HG03025 (cell line): ENCODE data around the gene VWDE.
A peak's percentile ranks its signal among the peaks of the same experiment; 100 is the strongest.

Experiments used
- ATAC-seq: cut with Tn5 transposase; IDR thresholded peaks from one replicate; pipeline ENCODE4 v1.9.1; 2021; ENCODE audit warnings: mild to moderate bottlenecking, moderate library complexity; ENCODE audit not compliant: unreplicated experiment, low FRiP score

The VWDE gene

DNA sequence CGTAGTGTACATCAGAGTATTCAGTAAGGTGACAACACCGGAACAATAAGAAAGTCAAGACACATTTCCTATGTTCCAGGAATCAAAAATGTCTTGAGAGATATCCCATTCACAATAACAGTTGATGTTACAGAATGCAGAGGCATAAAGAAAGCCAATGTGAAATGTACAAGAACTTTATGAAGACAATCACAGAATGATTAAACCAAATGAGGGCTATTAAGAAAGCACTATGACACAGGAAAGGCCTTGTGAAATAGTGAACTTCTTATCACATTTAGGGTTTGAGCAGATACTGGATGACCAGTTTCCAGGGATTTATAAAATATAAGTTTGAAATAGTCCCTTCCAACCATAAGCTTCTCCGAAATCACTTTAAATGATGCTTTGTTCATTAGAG is 52.7 kb downstream of the VWDE start:
- ATAC-seq, result no peak

DNA sequence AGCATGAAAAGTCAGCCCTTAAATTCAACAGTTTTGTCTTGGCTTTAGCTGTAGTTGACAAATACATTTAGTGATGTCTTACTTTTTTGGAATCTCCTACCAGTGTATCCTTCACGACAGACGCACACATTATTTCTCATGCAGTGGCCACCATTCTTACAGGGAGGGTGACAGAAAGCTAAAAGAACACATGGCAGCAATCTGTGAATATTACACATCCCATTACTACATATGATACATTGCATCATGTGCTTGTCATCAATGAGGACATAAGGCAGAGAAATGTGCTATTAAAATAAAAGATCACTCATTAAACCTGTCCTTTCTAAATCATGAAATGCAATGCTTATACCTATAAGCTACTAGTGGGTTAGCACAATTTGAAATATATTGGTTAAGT is 66.6 kb downstream of the VWDE start:
- no peak for ATAC-seq

DNA sequence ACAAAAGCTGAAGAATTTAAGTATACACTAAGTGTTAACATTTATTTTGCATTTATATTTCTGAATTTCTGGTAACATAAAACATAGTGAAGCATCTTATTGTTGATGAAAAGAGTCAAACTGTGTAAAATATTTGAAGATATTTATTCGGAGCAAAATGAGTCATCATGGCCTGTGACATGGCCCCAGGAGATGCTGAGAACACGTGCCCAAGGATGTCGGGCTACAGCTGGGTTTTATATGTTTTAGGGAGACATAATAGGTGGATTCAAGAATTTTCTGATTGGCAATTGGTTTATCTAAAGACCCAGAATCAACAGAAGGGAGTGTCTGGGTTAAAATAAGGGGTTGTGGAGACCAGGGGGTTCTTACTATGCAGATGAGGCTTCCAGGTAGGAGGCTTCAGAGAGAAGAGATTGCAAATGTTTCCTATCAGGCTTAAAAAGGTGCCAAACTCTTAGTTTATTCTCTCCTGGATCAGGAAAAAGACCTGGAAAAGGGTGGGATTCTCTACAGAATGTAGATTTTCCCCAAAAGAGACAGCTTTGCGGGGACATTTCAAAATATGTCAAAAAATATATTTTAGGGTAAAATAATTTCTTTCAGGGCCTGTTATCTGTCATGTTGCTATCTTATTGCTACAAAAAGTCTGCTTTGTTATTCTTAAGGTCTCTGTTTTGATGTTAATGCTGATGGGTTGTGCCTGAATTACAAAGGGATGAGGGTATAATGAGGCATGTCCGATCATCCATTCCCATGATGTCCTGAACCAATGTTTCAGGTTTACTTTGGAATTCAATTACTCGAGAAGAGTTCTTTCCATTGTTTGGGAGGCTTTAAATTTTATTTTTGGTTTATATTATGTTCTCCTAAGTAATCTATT is 74.5 kb downstream of the VWDE start:
- no peak for ATAC-seq

DNA sequence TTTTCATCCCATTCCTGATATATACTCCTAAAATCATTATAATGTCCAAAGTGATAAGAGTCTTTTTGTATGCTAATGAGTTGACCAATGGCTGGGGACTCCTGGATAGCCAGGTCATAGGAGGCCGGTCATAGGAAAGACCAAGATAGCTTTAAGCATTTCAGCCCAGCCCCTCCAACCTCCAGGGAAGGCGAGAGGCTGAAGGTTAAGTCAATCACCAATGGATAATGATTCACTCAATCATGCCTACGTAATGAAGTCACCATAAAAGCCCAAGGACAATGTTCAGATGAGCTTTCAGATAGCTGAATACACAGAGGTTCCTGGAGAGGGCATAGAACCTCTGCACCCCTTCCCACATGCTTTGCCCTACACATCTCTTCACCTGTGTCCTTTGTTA is 75.7 kb downstream of the VWDE start:
- ATAC-seq, result no peak

DNA sequence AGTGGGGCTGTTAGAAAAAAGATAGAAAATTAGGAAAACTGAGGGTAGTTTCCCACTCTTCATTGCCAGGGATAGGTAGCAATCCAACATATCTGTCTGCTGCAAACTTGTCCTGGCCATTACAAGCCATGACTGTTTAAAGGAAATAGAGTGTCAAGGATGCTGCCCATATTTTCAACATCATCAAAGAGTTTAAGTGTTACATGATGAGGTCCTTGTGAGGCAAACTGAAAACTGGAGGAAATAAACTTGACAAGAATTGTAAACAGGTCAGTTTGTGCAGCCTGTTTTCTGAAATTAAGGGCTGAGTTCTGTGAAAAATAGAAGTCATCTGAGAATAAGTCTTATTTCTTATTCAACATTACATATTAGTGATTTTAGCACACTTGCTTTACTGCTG is 78.0 kb downstream of the VWDE start:
- ATAC-seq, result no peak

DNA sequence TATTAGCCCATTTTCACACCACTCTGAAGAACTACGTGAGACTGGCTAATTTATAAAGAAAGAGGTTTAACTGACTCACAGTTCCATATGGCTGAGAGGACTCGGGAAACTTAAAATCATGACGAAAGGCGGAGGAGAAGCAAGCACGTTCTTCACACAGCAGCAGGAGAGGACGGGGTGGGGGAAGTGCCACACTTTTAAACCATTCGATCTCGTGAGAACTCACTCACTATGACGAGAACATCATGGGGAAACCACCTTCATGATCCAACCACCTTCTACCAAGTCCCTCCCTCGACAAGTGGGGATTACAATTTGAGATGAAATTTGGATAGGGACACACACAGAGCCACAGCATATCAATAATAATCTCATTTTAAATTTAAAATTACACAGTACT is 80.2 kb downstream of the VWDE start:
- no peak for ATAC-seq

DNA sequence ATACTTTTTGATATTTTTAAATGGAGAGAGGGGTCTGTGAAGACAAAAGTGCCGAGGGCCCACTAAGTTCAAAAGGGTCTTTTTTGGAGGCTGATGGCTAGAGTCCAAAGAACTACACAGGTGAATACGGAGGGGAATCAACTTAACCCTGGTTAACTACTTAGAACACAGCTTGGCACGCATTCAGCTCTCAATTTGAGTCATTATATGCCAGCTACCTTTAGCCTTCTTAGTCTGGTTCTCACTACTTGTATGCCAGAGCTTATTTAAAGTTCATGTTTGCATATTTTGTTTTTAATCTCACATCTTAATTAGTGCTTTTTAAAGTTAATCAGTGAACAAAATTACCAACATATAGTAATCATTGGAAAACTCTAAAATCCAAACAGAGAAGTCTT is 80.8 kb downstream of the VWDE start:
- ATAC-seq, result no peak

DNA sequence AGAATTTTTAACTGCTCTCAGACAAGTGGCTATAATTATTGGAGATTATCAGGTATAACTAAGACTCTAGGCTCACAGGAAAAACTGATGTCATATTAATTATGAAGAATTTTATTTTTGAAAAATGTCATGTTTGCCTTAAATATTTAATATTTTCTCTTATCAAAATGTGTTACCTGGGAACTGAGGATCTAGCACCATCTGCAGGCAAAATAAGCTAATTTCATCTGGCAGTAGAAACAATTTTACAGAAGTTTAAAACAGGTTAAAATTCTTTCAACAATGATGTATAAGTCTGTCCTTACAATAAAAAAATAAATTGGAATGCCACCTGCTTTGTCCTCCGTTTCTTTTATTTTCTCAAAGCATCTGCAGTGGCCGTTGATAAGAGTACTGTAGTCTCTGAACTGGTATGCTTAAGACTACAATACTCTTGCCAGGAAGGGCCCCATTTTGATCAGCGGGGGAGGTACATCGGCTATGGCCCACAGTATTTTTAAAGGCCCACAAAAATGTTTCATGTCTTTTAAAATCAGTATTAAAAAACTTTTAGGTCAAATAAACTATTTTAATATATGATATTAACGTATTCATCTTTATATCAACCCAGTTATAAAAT is 81.3 kb downstream of the VWDE start:
- no peak for ATAC-seq

DNA sequence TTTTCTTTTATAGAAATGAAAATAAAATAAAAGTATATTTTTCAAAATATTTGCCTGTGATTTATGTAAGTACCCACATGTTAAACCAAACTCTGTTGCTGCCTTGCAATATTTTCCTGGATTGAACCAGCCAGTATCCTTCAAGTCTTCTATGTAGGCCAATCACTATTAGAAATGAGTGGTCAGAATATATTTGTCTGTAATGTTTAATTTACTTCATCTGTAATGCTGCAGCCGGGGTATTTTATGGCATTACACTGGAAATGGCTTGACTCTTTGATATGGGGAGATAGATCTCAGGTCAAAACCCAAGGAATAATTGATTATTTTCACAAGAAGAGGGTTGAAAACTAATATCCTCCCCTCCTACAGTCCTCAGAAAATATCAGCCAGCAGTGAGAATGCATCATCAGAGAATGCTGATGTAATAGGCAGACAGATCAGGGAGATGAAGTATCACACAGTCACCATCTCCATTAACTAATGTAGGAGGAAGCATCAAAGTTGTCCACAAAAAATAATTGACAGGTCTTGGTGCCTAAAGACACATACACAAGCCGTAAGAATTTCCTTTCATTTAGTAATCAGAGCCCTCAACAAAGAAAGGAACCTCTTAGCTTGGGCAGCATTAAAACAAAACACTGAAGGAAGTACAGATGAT is 82.5 kb downstream of the VWDE start:
- no peak for ATAC-seq

DNA sequence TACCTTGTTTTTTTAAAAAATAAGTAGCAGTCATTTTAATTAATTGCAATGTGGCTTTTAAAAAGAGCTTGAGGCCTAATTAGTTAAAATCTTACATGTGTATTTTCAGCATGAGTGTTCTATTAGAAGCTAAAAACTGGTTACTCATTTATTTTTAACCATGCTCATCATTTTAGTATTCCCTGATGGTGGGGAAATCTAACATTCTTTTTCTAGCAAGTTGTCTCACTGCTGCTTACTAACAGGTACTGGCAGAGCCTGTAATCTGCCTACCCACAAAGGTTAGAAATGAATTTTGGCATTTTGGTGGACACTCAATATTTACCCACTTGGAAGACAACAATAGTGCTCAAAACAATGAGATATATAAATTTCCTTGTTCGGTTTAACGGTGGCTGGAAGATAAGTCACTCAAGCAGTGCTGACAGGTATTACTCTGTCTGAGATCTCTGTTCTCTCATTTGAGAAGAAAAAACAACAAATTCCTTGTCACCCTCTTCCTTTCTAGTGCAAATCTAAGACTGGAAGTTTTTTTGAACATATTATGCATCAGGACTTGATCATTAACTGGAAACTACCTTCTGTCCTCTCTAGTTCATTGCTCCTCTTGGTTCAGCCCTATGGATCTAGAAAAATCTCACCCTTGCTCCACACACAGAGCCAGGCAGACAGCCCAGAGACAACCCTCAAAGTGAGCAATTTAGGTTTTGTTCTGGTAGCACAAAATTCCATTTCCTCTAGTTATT is 83.3 kb downstream of the VWDE start:
- ATAC-seq, result no peak

DNA sequence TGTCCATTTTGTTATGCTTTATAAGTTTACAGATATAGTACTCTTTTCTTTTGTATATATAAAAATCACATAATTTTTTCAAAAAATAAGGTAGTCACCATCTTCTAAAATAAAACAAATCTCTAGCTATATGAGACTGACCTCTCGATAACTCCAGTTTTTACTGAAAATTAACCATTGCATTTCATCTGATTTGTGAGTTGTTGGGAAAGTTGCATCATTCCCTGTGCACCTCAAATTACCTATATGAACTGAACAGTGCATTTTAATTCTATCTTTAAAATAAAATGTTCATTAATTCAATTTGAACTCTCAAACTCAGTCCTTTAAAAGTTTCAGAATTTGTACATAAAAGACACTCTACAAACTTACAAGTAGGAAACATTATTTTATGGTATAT is 86.0 kb downstream of the VWDE start:
- ATAC-seq, result no peak

DNA sequence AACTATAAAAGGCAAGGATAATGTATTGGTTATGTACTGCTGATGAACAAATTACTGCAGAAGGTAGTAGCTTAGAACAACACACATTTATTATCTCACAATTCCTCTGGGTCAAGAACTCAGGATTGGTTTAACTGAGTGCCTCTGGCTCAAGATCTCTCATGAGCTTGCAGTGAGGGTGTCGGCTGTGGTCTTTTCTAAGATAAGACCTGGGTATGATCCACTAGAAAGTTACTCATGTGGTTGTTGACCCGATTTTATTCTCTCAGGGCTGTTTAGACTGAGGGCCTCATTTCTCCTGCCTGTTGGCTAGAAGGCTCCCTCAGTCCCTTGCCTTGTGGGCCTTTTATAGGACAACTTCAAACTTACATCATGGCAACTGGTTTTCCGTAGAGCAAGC is 86.7 kb downstream of the VWDE start:
- ATAC-seq, result no peak

DNA sequence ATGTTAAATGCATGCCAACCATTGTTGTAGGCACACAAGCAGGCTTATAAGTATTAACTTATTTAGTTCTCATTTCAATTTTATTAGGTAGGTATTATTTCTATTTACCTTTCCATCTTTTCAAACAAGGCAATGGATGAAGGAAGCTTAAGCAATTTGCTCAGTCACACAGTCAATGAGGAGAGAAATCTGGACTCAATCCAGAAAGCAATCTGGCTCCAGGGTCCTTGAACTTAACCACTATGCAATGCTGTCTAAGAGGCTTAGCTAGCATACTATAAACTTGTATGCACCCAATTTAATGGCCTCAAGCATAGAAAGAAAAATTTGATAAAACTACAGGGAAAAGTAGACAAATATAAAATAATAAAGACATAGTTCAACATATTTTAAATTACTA is 88.6 kb downstream of the VWDE start:
- no peak for ATAC-seq

DNA sequence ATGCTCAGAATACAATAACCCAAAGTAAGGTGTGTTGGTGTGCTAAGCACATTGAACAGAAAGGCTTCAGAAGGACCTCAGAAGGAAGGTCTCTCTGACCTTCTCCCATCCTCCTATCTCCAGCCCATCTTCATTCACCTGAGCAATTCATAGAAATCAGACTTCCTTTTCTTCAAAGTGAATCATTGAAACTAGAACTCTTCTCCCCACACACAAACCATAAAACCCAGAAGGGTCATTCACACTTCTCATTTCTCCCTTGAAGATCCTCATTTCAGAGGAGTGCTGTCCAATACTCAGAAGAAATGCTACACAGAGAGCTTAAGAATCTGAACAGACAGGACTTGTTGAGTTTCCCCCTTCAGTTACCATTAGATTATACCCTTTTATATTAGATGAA is 89.5 kb downstream of the VWDE start:
- ATAC-seq, result peak; percentile 81

DNA sequence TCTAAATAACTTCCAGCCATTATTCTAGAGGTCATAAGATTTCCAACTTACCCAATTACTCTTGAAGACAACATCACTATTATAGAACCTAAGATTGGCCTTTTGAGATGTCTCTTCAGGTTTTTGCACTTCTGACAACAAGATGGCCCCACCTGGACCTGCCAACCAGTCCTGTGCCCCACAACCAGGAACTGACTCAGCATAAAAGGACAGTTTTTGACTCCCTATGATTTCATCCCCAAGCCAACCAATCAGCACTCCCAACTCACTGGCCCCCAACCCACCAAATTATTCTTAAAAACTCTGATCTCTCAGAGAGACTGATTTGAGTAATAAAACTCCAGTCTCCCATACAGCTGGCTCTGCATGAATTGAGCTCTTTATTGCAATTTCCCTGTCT is 98.2 kb downstream of the VWDE start:
- no peak for ATAC-seq

DNA sequence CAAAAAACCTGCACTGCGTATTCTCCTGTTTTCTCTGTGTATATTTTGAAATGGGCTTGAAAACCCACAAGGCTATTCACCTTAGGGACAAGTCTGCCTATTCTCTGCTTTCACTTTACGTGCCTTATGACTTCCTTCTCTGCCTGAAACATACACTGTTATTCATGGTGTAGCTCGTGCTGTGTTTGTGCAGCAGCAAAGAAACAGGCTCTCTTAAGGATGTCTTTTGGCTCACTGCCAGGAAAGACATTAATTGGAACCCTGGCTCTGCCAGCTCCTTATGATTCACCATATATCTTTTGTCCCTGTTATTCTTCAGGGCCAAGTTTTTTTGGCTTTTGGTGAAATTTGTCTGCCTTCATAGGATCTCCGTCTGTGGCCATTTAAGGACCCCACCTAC is 100.2 kb downstream of the VWDE start:
- ATAC-seq, result no peak

DNA sequence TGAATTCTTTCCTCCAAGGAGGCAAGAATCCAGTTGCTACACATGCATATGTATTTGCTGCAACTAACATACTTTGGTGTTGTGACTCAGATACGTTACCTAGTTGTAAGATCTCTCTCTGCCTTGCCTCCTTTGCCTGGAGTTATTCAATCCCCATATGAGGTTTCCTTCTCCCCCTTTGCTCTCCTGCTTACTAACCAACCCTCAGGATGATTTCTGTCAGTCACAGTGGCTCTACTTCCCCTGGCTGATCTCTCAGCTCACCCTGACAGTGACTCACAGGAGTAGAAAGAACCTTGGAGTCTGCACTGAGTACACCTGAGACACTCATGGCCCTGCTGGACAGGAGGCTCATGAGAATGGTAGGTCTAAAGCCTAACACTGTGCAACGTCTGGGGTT is 100.6 kb downstream of the VWDE start:
- no peak for ATAC-seq

DNA sequence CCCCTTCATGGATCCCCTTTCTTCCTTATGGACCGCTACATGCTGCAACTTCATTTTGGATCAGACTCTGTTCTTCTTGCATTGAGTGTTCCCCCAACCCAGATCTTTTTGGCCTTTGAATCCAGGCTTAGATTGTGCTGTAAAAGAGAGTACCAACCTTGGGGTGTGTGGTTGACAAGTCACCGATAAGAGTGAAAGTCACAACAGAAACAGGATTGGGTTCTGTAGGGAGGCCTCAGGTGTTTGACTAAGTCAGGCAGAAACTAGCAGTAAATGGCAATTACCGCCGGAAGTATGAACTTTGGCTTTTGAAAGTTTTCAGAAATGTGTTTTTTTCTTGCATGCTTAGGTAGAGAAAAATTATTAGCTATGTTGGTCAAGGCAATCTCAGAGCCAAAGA is 103.2 kb downstream of the VWDE start:
- ATAC-seq, result no peak

DNA sequence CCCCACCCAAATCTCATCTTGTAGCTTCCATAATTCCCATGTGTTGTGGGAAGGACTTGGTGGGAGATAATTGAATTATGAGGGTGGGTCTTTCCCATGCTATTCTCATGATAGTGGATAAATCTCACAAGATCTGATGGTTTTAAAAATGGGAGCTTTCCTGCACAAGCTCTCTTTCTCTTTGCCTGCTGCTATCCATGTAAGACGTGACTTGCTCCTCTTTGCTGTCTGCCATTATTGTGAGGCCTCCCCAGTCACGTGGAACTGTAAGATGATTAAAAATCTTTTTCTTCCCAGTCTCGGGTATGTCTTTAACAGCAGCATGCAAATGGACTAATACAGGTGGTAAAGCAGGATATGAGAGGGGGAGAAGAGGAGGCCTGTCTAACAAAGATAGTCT is 104.3 kb downstream of the VWDE start:
- ATAC-seq, result no peak

DNA sequence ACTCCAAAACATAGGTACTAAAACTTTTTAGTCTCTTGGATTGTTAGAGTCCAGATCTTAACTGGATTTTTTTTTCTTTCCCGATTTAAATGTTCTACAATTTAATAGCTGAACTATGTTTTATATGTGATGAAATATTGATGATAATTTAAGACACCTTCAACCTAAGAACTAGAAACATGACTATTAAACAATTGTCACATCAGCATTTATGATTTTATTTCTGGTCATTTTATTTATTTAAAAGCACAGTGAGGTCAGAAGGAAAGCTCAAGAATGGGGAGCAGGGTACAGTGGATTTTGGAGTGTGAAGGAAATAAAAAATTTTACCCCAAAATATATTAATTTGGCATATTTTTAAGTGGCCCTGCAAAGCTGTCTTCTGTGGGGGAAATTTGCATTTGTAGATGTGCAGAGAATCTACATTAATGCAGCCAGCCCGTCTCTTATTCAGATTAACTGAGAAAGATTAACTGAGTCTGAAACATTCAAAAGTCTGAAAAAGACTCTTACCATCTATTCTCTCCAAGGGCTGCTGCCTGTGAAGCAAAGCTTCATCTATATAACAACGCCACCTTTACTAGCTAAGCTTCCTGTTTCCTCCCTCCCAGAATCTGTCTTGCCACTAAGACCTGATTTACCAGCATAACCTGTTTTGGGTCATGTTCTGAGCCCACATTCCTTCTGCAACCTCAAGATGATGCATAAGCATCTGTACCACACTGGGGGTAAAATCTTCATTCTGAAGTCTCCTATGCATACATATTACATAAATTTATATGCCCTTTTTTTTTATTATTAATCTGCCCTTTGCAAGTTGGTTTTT is 106.2 kb downstream of the VWDE start:
- no peak for ATAC-seq
